Brain pericyte (primary cell): ENCODE data around the gene CETP.
"Not testable (repeated sequence)": the region's sequence is repeated elsewhere in the genome, so short reads cannot be mapped to it uniquely, and the experiment has no call there.

Experiments used
- DNase-seq: peaks from one replicate; pipeline ENCODE4 v3.0.0-alpha.2; 2012; ENCODE audit warnings: low read depth, low spot score

CETP gene

GRCh38 chr16:56998861-56999260, 37.1 kb downstream of the CETP start:
- no peak for DNase-seq

- no peak for DNase-seq
These were observed 37.9 kb downstream of the CETP start for GRCh38 chr16:56999409-57000270.

GRCh38 chr16:57000271-57001025, 38.7 kb downstream of the CETP start:
- no peak for DNase-seq

- no peak for DNase-seq
These were observed 39.4 kb downstream of the CETP start for GRCh38 chr16:57001026-57001679.

- no peak for DNase-seq
These were observed 42.0 kb downstream of the CETP start for GRCh38 chr16:57003439-57004386.

- DNase-seq: no peak
These were observed 42.9 kb downstream of the CETP start for GRCh38 chr16:57004387-57005250.

- not testable (repeated sequence) for DNase-seq
These were observed 43.8 kb downstream of the CETP start for GRCh38 chr16:57005597-57005996.

- no peak for DNase-seq
These were observed 45.3 kb downstream of the CETP start for GRCh38 chr16:57007050-57007449.

GRCh38 chr16:57007530-57007929, 45.8 kb downstream of the CETP start:
- DNase-seq: no peak

GRCh38 chr16:57008440-57008839, 46.7 kb downstream of the CETP start:
- DNase-seq: no peak

- no peak for DNase-seq
These were observed 48.0 kb downstream of the CETP start for GRCh38 chr16:57009643-57010170.

GRCh38 chr16:57012353-57012752, 50.6 kb downstream of the CETP start:
- DNase-seq: no peak

GRCh38 chr16:57013229-57013628, 51.5 kb downstream of the CETP start:
- no peak for DNase-seq

GRCh38 chr16:57013902-57014301, 52.2 kb downstream of the CETP start:
- DNase-seq: no peak

- no peak for DNase-seq
These were observed 54.6 kb downstream of the CETP start for GRCh38 chr16:57016301-57016700.

- no peak for DNase-seq
These were observed 55.1 kb downstream of the CETP start for GRCh38 chr16:57016831-57017230.

- no peak for DNase-seq
These were observed 55.5 kb downstream of the CETP start for GRCh38 chr16:57017251-57017650.

GRCh38 chr16:57019746-57020145, 58.0 kb downstream of the CETP start:
- DNase-seq: no peak

GRCh38 chr16:57020651-57021050, 58.9 kb downstream of the CETP start:
- no peak for DNase-seq

- DNase-seq: no peak
These were observed 60.0 kb downstream of the CETP start for GRCh38 chr16:57021757-57022156.
